G401.6 (cell line): ENCODE results near the gene ALOX12B.
A peak's percentile ranks its signal among the peaks of the same experiment; 100 is the strongest.
"Not testable (repeated sequence)": the region's sequence is repeated elsewhere in the genome, so short reads cannot be mapped to it uniquely, and the experiment has no call there.

Source experiments
- FAIRE-seq: peaks from 2 replicates; lab custom pipeline; 2012; peaks lifted over from hg19 to GRCh38; lab: Jason Lieb, UNC

ALOX12B gene

DNA sequence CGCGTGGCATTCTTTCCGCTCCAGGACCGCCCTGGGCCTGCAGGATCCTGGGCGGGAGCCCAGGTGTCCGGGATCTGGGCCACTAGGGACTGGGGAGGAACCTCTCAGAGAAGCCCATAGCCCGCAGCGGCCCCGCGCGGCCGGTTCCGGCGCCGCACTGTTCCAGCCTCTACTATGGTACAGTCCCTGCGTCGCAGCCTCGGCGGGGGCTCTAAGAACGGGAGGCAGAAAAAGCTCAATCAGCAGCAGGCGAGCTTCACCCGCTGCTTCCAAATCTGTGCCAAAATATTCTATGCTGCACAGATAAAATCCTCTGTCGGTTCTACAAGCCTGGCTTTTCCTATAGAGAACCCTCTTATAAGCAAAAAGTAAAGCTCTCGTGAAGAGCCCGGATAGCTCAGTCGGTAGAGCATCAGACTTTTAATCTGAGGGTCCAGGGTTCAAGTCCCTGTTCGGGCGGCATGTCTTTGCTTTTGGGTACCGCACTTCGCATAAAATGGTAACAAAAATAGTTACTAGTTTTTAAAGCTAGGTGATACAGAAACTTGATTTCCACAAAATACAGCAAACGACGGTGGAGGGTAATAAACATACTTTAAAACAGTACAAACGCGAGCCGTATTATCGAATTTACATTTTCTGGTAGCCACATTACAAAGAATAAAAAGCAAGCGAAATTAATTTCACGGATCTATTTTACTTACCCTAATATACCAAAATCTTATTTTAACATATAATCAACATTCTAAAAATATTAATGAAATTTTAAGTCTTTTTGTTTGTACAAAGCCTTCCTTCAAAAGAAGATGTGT is 31.5 kb upstream of the ALOX12B start:
- peak; percentile 82 for FAIRE-seq

DNA sequence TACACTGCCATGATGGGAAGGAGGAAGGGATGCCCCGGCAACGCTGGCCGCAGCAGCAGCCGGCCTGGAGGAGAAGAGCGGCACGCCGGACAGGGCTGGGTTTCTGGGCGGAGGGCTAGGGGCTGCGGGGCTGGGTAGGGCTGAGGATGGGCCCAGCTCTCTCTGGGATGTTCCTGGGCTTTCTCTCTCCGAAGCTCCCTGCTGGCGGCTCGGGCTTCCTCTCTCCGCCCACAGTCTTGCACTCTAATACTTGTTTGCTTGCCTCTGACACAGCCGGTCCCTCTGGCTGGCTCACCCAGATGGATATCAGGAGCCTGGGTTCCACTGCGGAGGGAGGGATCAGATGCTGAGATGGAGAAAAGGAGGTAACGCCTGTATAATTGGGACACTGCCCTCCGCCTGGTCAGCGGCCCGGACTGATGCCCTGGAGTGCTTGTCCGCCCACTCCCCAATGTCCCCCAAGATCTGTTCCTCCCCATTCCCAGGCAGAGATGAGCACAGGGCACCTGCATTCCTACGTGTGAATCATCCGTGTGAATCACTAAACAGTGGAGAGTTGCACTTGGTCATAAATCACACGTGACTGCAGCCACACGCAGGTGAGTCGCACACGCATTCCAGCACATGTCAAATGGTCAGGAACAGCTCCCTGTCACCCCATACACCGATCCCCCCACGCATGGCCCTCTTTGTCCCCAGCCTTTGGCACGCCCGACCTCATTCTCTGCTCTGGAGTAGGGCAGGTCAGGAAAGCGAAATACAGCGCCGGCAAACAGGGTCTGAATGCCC is 30.7 kb upstream of the ALOX12B start, which contains the start of gene ALOXE3:
ALOXE3 (minus strand) TSS at position 535 of the 789 bp plus-strand sequence; CDS start at position 11, 524 bp downstream.
- FAIRE-seq, result no peak

DNA sequence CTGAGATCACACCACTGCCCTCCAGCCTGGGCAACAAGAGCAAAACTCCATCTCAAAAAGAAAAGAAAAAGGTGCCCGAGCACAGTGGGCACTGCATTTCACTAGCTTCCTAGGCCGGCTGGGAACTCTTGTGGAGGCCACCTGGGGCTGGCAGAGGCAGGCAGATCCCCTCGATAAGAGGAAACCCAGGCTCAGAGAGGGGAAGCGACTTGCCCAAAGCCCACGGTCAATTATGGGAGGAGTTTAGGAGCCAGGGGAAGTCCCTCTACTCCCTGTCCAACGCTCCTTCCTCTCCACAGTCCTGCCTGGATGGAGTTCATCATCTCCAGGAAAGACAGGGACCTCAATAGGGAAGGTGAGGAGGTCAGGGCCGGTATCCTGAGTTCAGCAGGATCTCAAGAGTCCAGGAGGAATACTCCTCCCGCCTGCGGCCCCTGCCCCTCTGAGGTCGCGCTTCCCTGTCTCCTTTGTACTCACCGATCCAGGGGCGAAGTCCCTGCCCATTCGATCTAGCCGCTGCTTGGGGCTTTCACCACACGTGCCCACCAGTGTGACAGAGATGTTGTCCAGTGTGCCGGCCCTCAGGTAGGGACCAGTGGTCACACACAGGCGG is 30.0 kb upstream of the ALOX12B start:
- FAIRE-seq, result no peak

DNA sequence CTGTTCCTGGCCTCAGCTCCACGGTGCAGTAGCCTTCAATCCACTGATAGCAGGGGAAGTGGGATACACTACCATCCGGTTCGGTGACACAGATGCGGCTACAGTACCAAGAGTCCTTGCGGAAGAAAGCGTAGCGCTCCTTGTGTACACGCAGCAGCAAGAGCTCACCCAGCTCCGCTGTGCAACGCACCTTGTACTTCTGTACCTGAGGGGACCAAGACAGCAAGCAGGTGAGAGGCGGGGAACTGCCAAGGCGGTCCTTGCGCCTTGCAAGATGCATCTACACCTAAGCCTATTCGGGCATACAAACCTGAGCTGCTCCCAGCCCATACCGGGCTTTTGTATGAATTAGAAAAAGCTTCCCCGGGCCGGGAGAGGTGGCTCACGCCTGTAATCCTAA is 29.3 kb upstream of the ALOX12B start:
- FAIRE-seq, result no peak

DNA sequence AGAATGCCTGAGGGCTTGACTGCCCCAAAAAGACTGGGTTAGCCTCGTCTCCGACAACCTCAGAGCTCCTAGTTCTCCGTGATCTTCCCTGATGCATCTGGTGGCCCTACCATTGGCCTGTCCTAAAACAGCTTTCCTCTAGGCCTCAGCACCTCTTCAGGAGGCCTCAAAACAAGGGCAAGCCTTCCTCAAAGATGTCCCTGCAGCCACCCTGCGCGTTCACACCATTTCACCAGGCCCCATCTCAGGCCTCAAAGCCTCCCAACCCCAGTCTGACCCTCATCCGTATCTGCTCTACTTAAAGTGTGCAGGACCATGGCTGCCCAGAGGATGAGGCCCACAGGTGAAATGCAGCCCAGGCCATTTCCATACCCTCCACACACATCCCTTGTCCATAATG is 23.4 kb upstream of the ALOX12B start:
- FAIRE-seq, result no peak

DNA sequence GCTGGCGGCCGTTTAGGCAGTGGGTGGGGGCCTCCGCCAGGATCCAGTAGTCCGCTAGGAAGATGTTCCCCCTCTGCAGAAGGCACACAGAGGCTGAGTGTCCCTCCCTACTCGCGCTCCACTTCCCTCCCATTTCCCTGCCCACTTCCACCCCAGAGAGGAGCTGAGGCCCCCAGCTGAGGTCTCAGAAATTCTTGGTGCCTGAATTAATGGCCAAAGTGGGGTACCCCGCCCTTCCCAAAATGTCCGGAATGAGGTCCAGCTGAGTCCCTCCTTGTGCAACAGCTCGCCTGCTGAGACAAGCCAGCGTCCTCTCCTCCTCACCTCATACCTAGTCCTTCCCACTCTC is 22.9 kb upstream of the ALOX12B start:
- no peak for FAIRE-seq

DNA sequence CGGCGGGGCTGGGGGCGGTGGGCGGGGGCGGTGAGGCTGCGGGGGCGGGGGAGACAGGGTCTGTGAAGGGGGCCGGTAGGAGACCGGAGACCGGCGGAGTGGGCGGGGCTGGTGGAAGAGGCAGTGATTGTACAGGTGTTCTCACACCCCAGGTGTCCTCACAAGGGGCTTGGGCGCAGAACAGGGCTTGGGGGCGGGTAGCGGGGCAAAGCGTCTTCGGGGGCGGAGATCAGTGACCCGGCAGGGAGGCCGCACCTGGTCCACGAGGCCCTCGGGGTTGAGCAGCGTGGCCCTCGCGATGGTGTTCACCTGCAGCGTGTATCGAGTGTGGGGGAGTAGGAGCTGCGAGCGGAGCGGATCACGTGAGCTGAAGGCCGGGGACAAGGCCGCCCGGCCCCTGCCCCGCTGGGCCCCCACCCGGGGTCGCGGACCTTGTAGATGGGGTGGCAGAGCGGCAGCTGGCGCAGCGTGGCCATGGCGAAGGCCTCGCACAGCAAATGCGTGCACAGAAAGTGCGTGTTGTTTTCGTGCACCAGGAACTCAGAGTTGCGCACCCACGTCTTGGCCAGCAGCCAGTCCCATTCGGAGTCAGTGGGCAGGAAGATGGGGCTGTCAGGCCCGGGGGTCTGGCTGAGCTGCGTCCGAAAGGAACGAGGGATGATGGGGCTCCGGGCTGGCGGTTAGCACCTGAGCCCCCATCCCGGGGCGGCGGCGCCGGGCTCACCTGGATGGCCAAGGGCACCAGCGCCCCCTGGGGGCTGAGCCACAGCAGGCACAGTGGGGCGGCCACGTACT is 22.3 kb upstream of the ALOX12B start:
- FAIRE-seq, result no peak

DNA sequence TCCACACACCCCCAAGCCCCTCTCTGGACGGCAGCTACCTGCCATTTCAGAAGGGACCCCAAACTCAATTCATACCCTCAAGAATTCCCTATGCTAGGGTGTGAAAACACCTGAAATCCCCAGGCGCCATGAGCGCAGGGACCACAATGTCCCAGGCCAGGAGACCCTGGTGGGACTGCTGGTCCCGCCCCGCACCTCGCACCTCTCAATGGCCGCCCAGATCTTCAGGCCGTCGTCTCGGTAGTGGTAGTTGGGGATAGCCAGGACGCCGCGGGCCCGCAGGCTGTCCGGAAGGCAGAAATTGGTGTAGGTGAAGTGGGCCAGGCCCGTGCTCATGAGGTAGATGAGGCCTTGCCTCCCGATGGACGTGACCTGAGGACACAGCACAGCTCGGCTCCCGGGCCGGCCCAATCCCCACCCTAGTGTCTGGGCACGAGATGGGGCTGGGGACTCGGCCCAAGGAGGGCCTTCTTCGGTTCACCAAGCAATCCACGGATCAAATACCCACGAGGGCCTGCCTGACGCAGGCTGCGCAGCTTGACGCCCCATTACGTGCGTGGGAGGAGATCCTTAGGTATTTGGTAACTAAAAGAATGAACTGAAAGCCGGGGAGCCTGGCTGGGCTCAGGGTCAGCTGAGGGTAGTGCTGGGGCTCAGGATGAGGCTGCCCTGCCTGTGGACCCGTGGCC is 21.6 kb upstream of the ALOX12B start:
- FAIRE-seq, result no peak

DNA sequence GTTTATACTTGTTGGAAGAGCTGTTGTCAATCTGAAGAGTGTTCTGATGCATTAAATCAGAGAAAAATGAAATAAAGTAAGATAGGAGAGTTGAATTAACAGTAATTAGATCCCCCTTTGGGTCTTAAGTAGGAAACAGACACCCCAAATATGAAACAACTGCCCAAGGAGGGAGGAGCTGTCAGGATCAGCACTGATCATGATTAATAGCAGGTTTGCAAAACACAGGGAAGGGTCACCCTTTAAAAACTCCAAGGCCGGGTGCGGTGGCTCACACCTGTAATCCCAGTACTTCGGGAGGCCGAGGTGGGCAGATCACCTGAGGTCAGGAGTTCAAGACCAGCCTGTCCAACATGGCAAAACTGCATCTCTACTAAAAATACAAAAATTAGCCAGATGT is 19.5 kb upstream of the ALOX12B start:
- FAIRE-seq, result not testable (repeated sequence)

DNA sequence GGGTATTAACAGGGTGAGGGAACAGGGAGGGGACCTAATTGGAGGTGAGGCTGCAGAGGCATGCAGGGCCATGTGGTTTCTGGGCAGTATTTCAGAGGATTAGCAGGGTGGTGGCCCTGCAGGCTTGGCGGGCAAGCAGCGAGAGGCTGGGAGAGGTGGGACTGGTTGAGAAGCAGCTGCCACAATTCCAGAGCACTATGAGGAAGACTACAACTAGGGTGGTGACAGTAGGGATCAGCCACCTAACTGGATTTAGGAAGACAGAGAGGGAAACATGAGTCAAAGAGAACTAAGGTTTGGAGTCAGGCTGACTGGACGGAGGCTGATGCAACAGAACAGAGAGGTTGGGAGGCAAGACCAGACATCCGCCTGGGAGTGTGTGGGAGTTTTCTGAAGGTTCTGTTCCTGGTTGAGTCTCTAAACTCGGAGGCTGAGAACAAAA is 18.5 kb upstream of the ALOX12B start:
- no peak for FAIRE-seq

DNA sequence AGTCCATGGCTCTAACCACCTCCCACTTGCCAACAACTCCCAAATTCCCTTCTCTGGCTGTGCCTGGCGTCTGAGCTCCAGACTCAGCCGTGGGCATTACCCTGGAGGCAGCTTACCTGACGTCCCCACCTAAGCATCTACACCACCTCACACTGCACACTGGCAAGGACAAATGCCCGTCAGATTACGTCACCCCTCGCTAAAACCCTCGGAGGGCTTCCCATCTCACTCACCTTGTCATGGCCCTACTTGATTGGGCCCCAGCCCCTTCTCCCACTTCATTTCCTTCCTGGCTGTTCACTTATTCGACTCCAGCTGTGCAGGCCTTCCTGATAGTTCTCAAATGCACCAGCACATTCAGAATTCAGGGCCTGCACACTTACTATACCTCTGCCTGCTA is 17.4 kb upstream of the ALOX12B start:
- no peak for FAIRE-seq

DNA sequence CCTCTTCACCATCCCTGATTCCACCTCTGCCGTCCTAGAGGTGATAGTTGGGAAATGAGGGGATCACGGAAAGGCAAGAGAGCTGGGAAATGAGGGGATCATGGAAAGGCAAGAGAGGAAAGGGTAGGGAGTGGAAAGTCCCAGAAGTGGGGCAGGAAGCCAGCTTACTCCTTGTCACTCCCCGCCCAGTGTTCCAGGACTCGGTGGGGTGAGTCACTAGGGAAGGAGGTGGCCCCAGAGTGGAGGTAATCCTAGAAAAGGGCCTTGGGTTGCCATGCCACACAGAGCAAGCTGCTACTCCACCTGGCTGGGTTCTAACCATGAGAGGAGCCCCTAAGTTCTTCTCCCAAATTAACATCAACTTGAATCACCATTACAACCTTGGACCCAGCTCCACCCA is 16.0 kb upstream of the ALOX12B start:
- no peak for FAIRE-seq

DNA sequence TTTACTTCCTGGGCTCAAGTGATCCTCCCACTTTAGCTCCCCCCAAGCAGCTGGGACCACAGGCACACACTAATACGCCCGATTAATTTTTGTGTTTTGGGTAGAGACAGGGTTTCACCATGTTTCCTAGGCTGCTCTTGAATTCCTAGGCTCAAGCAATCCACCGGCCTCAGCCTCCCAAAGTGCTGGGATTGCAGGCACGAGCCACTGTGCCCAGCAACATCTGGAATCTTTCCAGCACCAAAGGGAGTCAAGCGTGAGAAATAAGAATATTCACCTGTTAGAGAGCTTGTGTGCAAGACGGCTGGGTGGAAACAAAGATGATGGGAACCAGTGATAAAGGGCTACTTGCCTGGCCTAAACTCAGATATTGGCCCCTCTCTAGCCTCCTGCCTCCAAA is 14.2 kb upstream of the ALOX12B start:
- FAIRE-seq, result no peak

DNA sequence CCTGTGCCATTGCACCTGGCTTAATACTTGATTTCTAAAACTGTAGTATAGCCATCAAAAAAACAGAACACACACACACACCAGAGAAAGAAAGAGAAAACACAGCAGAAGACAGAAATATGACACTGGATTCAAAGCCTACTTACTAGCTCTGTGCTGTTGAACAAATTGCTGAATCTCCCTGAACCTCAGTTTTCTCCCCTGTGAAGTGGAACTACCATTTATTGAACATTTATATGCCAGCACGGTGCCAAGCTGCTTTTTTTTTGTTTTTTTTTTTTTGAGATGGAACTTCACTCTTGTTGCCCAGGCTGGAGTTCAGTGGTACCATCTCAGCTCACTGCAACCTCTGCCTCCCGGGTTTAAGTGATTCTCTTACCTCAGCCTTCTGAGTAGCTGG is 13.2 kb upstream of the ALOX12B start:
- no peak for FAIRE-seq

DNA sequence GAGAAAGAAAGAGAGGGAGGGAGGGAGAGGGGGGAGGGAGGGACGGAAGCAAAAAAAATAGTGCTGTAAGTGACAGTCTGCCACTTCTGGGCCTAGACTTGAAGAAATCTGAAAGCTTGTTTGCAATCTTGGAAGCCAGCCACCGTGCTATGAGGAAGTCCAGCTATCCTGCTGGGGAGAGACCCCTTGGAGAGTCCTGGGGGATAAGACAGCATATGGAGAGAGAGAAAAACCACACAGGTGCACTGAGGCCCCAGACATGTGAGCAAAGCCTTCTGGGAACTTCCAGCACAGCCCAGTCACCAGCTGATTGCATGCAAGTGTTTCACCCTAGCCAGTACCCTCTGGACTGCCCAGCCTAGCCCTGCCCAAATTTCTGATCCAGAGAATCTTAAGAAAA is 12.6 kb upstream of the ALOX12B start:
- no peak for FAIRE-seq

DNA sequence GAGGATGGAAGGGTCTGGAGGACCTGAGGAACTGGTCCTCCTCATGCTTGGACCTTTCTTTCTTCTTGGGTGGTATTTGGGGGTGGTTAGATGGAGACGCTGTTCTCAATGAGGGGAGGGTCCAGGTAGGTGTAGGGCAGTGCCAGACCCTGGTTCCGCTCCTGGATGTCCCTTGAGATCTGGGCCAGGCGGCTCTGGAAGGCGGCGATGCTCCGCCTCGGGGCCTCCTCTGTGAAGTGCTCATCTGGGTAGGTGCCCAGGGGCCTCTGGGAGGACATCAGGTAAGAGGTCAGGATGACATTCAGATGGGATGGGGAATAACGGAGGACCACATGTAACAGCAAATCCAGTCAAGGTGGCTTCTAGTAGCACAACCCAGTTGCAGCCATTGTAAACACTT is 9.0 kb upstream of the ALOX12B start:
- no peak for FAIRE-seq

DNA sequence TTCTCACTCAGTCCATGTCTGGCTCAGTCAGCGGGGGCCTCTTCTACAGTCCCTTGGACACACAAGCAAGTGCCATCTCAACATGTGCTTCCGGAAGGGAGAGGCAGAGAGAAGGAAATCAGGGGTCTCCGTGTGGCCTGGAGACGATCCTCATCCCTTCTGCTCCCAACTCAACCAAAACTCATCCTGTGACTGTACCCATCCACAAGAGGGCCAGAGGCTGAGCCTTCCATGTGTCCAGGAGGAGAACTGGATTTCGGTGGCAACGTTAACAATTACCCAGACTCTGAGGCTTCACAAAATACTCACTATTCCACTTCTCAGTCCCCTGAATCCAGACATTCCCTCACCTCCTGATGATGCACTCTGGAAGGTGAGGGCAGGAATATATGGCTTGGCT is 7.8 kb upstream of the ALOX12B start:
- FAIRE-seq, result no peak

DNA sequence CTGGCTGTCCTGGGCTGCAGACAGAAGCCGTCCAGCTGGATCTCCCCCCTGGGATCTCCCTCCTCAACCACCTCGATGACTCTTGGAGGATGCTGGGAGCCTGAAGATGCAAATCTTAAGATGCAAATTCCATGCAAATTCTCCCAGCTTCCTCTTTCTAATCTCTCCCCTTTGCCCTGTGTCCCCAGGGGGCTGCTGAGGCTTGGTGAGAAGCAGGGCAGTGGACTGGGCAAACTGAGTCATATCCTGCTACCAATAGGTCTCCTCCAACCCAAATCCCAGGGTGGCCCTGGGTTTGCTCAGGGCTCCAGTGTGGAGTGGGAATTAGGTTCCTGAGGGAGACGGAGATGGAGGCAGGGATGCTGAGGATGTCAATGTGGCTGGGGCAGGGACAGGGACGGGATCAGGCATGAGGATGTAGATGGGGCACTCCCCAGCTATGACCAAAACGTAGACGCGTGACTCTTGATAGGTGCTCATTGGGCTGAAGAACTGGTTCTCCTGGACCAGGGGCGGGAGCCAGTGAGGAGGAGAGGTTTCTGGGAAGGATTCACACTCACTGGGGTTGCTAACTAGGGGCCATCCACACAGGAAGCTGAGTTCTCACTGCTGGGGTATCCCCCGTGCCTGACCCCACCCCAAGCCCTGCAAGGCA is 3.6 kb upstream of the ALOX12B start:
- FAIRE-seq, result no peak

DNA sequence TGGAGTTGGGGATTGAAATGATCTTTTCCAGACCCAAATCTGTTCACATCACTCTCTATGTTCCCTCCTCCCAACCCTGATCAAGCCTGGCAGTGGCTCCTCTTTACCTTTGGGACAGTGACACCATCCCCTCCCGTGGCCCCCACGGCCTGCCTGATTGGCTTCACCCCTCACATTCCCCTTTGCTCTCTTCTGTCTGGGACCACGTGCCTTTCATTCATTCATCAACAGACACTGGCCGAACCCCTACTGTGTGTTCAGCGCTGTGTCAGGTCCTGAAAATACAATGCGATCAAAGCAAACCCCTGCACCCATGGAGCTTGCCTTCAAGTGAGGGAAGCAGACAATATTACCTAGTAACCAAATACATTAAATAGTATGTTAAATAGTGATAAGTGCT is 2.2 kb upstream of the ALOX12B start:
- FAIRE-seq, result no peak

DNA sequence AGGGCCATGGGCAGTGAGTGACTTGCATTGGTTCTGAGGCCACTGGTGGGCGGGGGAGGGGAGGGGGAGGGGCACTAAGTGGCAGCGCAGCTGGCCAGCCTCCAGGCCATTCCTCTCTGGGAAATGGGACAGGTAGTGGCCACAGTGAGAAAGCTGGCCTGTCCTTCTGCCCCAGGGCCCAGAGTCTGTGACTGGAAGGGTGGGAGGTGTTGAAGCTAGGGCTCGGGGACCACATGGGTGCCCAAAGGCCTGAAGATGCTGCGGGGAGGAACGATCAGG is 375 bp upstream of the ALOX12B start:
- FAIRE-seq, result no peak

DNA sequence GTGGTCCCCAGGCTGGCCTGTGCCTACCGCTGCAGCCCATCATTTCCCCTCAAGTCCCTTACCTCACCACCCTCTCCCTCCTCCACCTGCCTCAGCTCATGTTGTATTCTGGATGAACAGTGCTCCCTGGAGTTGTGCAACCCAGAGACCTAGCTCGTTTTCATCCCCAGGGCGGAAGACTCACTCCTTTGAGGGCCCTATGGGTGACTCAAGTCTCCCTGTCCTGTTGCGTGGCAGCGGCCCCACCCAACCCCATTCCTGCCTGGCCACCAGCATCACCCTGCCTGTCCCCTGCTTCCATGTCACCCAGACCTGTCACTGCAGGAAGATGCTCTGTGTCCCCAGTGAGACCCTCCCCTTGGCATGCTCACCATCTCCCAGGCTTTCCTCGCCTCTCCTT is 3.3 kb downstream of the ALOX12B start:
- FAIRE-seq, result no peak

DNA sequence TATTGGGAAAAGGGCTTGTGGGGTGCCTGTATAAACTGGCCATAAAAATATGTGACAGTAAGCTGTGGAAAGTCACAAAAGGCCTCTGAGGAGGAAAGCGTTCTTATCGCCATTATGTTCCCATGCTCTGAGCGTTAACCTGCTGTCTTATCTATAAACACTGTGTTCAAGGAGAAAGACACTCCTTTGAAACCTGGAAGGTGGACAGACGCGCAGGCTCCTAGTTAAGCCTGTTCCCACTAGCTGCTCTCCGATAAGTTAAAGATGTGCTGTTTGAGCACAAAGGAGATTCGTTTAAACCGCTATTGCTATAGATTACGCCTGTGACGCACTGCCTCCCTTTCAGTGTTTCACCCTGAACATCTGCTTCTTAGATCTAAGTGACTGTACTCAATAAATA is 5.2 kb downstream of the ALOX12B start:
- no peak for FAIRE-seq
